Suprapubic skin (tissue), 4 donors: ENCODE results near the gene STX8.

Experiments
- POLR2A ChIP-seq, 2 donors: fragments of 450-650 bp; IDR thresholded peaks; one replicate each; pipeline ENCODE4 v1.6.1; 2017; ENCODE audit warnings: antibody characterized with exemption in 2 of 2, mild to moderate bottlenecking in 2 of 2, moderate library complexity in 2 of 2
- POLR2AphosphoS5 ChIP-seq, 3 donors: sonication (generic); formaldehyde crosslinking; IDR thresholded peaks; one replicate each; pipeline ENCODE4 v1.6.1; 2017; ENCODE audit warnings: antibody characterized with exemption in 3 of 3
- TF ChIP-seq, protein P1 (sequence below), 2 donors: fragments of 200-600 bp in 1 of 2; fragments of 450-650 bp in 1 of 2; sonication (generic) in 1 of 2; IDR thresholded peaks; one replicate each; pipeline ENCODE4 v1.5.1; 2016 to 2019; ENCODE audit warnings: antibody characterized with exemption in 2 of 2, mild to moderate bottlenecking in 1 of 2, moderate library complexity in 1 of 2

DNA sequence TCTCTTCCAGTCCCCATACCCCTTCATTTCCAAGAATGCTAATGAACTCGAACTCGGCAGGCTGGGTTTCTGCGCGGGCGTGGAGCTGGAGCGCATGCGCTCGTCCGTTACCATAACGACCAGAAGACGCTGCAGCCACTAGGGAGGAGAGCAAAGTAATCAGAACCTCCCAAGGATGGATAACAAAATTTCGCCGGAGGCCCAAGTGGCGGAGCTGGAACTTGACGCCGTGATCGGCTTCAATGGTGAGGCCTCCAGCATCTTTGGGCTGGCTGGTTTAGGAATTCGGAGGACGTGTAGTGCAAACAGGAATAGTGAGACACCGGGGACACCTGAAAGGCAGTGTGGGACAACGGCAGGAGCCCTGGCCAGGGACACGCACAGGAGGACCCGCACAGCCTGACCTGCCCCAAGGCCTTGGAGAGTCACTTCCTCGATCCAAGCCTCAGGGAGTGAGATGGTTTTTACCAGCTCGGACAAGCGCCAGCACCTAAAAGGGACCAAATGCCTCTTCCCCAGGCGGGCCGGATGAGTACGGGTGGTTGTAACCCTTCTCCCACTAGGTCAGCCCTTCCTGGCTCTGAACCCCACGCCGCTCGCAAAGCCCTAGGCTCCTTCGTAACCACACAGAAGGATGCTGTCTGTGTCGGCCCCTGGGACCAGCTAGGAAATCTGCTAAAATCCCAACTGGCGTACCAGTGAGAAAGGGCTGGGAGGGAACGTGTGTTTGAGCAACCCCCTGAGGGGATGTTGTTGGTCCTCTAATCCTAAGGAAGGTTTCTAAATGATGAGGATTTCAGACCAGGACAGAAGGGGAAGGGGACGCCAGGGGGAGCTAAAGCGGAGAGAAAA is 1.1 kb upstream of the STX8 start, which contains the start of gene CFAP52:
- TF ChIP-seq POLR2A (IDR thresholded peaks at IDR 0.05): no peak
- TF ChIP-seq, protein P1, sequence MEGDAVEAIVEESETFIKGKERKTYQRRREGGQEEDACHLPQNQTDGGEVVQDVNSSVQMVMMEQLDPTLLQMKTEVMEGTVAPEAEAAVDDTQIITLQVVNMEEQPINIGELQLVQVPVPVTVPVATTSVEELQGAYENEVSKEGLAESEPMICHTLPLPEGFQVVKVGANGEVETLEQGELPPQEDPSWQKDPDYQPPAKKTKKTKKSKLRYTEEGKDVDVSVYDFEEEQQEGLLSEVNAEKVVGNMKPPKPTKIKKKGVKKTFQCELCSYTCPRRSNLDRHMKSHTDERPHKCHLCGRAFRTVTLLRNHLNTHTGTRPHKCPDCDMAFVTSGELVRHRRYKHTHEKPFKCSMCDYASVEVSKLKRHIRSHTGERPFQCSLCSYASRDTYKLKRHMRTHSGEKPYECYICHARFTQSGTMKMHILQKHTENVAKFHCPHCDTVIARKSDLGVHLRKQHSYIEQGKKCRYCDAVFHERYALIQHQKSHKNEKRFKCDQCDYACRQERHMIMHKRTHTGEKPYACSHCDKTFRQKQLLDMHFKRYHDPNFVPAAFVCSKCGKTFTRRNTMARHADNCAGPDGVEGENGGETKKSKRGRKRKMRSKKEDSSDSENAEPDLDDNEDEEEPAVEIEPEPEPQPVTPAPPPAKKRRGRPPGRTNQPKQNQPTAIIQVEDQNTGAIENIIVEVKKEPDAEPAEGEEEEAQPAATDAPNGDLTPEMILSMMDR (IDR thresholded peaks at IDR 0.05): peak; percentile 41 to 57
- TF ChIP-seq POLR2AphosphoS5 (IDR thresholded peaks at IDR 0.05): no peak
